K562 (cell line): ENCODE measurements around the gene TANC1. TPM values are rescaled to one million over a fixed set of nuclear protein-coding genes. Genes with fewer than 3 reads are reported as not detected.

ENCODE experiments used
- CBX1 ChIP-seq: sonication (generic); IDR thresholded peaks from 2 replicates; pipeline ENCODE4 v1.6.1; 2016; ENCODE audit warnings: antibody characterized with exemption, low read depth, mild to moderate bottlenecking
- CTBP1 ChIP-seq: fragments of 450-650 bp; IDR thresholded peaks from 2 replicates; pipeline ENCODE4 v1.6.1; 2016; ENCODE audit warnings: borderline replicate concordance
- CTCFL ChIP-seq: IDR thresholded peaks from 2 replicates; pipeline ENCODE4 v1.6.1; 2011; ENCODE audit warnings: borderline replicate concordance, low read depth, mild to moderate bottlenecking, moderate library complexity, low read length; ENCODE audit not compliant: insufficient read depth, poor library complexity, severe bottlenecking
- ETV6 ChIP-seq, 3 experiments: fragments of 150-350 bp in 1 of 3; sonication (generic) in 1 of 3; formaldehyde crosslinking in 1 of 3; IDR thresholded peaks; 2 replicates each; pipeline versions ENCODE4 v1.6.1 to v1.8.0; 2014 to 2022; ENCODE audit warnings: borderline replicate concordance in 2 of 3, low read depth in 2 of 3, antibody characterized with exemption in 1 of 3, low read length in 1 of 3, mild to moderate bottlenecking in 1 of 3, missing genetic modification reagents in 1 of 3
- GATA2 ChIP-seq: sonication (generic); formaldehyde crosslinking; IDR thresholded peaks from 2 replicates; pipeline ENCODE4 v1.4.0; 2020; ENCODE audit warnings: mild to moderate bottlenecking, missing genetic modification reagents
- HDAC1 ChIP-seq, 2 experiments: fragments of 450-650 bp; IDR thresholded peaks; 2 replicates each; pipeline ENCODE4 v1.6.1; 2016 to 2017; ENCODE audit warnings: inconsistent platforms in 1 of 2, mild to moderate bottlenecking in 1 of 2, moderate library complexity in 1 of 2
- JUNB ChIP-seq: fragments of 450-650 bp; formaldehyde crosslinking; conservative IDR thresholded peaks from 2 replicates; pipeline ENCODE4 v1.4.0; 2020; ENCODE audit warnings: mild to moderate bottlenecking
- LARP7 ChIP-seq: fragments of 450-650 bp; IDR thresholded peaks from 2 replicates; pipeline ENCODE4 v1.6.1; 2016
- MTF1 ChIP-seq: fragments of 250-450 bp; sonication (Bioruptor Pico); IDR thresholded peaks from 2 replicates; pipeline ENCODE4 v1.9.0; 2021; ENCODE audit warnings: moderate library complexity, mild to moderate bottlenecking, inconsistent platforms, borderline replicate concordance
- POLR2G ChIP-seq: fragments of 200-400 bp; formaldehyde crosslinking; IDR thresholded peaks from 2 replicates; pipeline ENCODE4 v1.6.1; 2017; ENCODE audit warnings: low read depth, mild to moderate bottlenecking, antibody characterized with exemption, low read length, moderate library complexity
- RB1 ChIP-seq: fragments of 450-650 bp; IDR thresholded peaks from 2 replicates; pipeline ENCODE4 v1.6.1; 2017; ENCODE audit warnings: low read depth, mild to moderate bottlenecking
- RNF219 ChIP-seq: fragments of 250-450 bp; sonication (Bioruptor Pico); IDR thresholded peaks from 2 replicates; pipeline ENCODE4 v1.5.0; 2022; ENCODE audit warnings: mild to moderate bottlenecking
- ZBTB5 ChIP-seq: fragments of 450-650 bp; IDR thresholded peaks from 2 replicates; pipeline ENCODE4 v1.6.1; 2017; ENCODE audit warnings: antibody characterized with exemption
- ZNF165 ChIP-seq: fragments of 250-450 bp; sonication (Bioruptor Pico); IDR thresholded peaks from 2 replicates; pipeline ENCODE4 v1.4.0; 2020; ENCODE audit warnings: borderline replicate concordance
- ZNF316 ChIP-seq: fragments of 450-650 bp; IDR thresholded peaks from 2 replicates; pipeline ENCODE4 v1.6.1; 2016
- ZNF398 ChIP-seq: fragments of 250-450 bp; sonication (Bioruptor Pico); IDR thresholded peaks from 2 replicates; pipeline ENCODE4 v1.8.0; 2021; ENCODE audit warnings: moderate library complexity, mild to moderate bottlenecking, inconsistent platforms
- ZNF449 ChIP-seq: fragments of 250-450 bp; sonication (Bioruptor Pico); IDR thresholded peaks from 2 replicates; pipeline ENCODE4 v1.8.0; 2022; ENCODE audit warnings: moderate library complexity, mild to moderate bottlenecking, inconsistent platforms
- polyA plus RNA-seq, 8 experiments: library from polyadenylated mRNA; depleted of rRNA in 4 of 8; stranded (reverse) in 5 of 8; unstranded in 3 of 8; fragments of >200 nt; fragmentation: Nextera tagmentation in 2 of 8; fragmentation: Illumina TruSeq in 1 of 8; extraction: Ambion mirVana in 2 of 8; extraction: Trizol in 1 of 8; gene quantifications; 2 replicates each; pipeline versions ENCODE4 v1.2.1 to v1.2.3, GENCODE V29; 2011 to 2014; ENCODE audit warnings: inconsistent platforms in 1 of 8, missing spikeins in 1 of 8
- total RNA-seq, 7 experiments: library from RNA; depleted of rRNA in 6 of 7; stranded (reverse); fragments of >200 nt in 6 of 7; fragmentation: Illumina TruSeq in 2 of 7; extraction: Trizol in 2 of 7; gene quantifications; 2 replicates each; pipeline versions ENCODE4 v1.2.1 to v1.2.3, GENCODE V29; 2011 to 2021; ENCODE audit warnings: low replicate concordance in 1 of 7

TANC1 gene
- total and polyA plus RNA-seq, 9 of the 15 experiments (the other 6 are each of a cell fraction or from before 2014, with no cell fraction given), result under 0.01 to 0.20 (median 0.07) TPM; not detected in 1

GRCh38 chr2:159226608-159227385 is 258.4 kb downstream of the TANC1 start (continued):
- TF ChIP-seq GATA2 (CRISPR knock-in tag), result no peak
- no peak for TF ChIP-seq ZBTB5
- TF ChIP-seq ZNF316, result no peak
- no peak for TF ChIP-seq RNF219 (CRISPR knock-in tag)
- TF ChIP-seq LARP7, result no peak
- no peak for TF ChIP-seq ETV6 (IDR thresholded peaks at IDR 0.05; ENCODE audit: borderline replicate concordance in 1 of 2, low read depth in 2 of 2, low read length in 1 of 2)
- no peak for TF ChIP-seq ETV6 (CRISPR knock-in tag; IDR thresholded peaks at IDR 0.05; ENCODE audit: borderline replicate concordance)
- no peak for TF ChIP-seq CTCFL
- TF ChIP-seq JUNB (CRISPR knock-in tag), result no peak
- no peak for TF ChIP-seq CTBP1
- TF ChIP-seq ZNF165, result no peak
- no peak for TF ChIP-seq RB1
- TF ChIP-seq POLR2G, result no peak
- 0 out of 2 replicates have a peak, but pooled peaks have one; percentile 28 for TF ChIP-seq CBX1
- TF ChIP-seq ZNF449 (CRISPR knock-in tag), result no peak
- no peak for TF ChIP-seq ZNF398 (CRISPR knock-in tag)
- no peak for TF ChIP-seq MTF1
- TF ChIP-seq HDAC1 (IDR thresholded peaks at IDR 0.05), result no peak
